ENCODE results near the gene BPGM.

The BPGM gene

GRCh38 chr7:134696261-134696660 is 49.6 kb downstream of the BPGM start:
- WGBS, 2 experiments (ENCODE audit: insufficient coverage in 2 of 2), result no CpG with 5 or more reads among the region's 5 CpGs
- H3K4me1 ChIP-seq (ENCODE audit: control insufficient read depth, insufficient read depth, low read length, poor library complexity, severe bottlenecking), result peaks cover 41% of the 10 kb centered on the region

GRCh38 chr7:134697205-134697886 is 50.7 kb downstream of the BPGM start:
- 100% methylated on average over 1 to 2 of the region's 3 CpGs for WGBS, 2 experiments (ENCODE audit: insufficient coverage in 2 of 2)
- Histone ChIP-seq H3K4me3 (ENCODE audit: extremely low read depth, insufficient read depth, low read length, poor library complexity, severe bottlenecking) (no peak overlapping the region), H3K27ac (ENCODE audit: low read depth, low read length, severe bottlenecking) (no peak overlapping the region), H3K36me3 (ENCODE audit: control insufficient read depth, insufficient read depth, low read length) (no peaks in the 10 kb centered on the region), H3K9me3 (ENCODE audit: control insufficient read depth, low read length) (no peaks in the 10 kb centered on the region), H3K4me1 (ENCODE audit: control insufficient read depth, insufficient read depth, low read length, poor library complexity, severe bottlenecking) (peaks cover 34% of the 10 kb centered on the region)

More at GRCh38 chr7:134696261-134696660, 49.6 kb downstream of the BPGM start:
- H3K4me3 ChIP-seq (ENCODE audit: extremely low read depth, insufficient read depth, low read length, poor library complexity, severe bottlenecking), result no peak overlapping the region
- no peak overlapping the region for H3K27ac ChIP-seq (ENCODE audit: low read depth, low read length, severe bottlenecking)
- no peaks in the 10 kb centered on the region for H3K9me3 ChIP-seq (ENCODE audit: control insufficient read depth, low read length)
- H3K36me3 ChIP-seq (ENCODE audit: control insufficient read depth, insufficient read depth, low read length), result no peaks in the 10 kb centered on the region

- peaks cover 30% of the 10 kb centered on the region for H3K4me1 ChIP-seq (ENCODE audit: control insufficient read depth, insufficient read depth, low read length, poor library complexity, severe bottlenecking)
- H3K4me3 ChIP-seq (ENCODE audit: extremely low read depth, insufficient read depth, low read length, poor library complexity, severe bottlenecking), result no peak overlapping the region
- no peak overlapping the region for H3K27ac ChIP-seq (ENCODE audit: low read depth, low read length, severe bottlenecking)
- 100% methylated on average over 1 of the region's 1 CpG for WGBS, 2 experiments (ENCODE audit: insufficient coverage in 2 of 2)
- H3K36me3 ChIP-seq (ENCODE audit: control insufficient read depth, insufficient read depth, low read length), result no peaks in the 10 kb centered on the region
- no peaks in the 10 kb centered on the region for H3K9me3 ChIP-seq (ENCODE audit: control insufficient read depth, low read length)
Observed at GRCh38 chr7:134698481-134698880, 51.8 kb downstream of the BPGM start.

GRCh38 chr7:134699021-134699818 is 52.6 kb downstream of the BPGM start:
- Histone ChIP-seq H3K27ac (ENCODE audit: low read depth, low read length, severe bottlenecking) (no peak overlapping the region), H3K4me1 (ENCODE audit: control insufficient read depth, insufficient read depth, low read length, poor library complexity, severe bottlenecking) (peaks cover 26% of the 10 kb centered on the region), H3K4me3 (ENCODE audit: extremely low read depth, insufficient read depth, low read length, poor library complexity, severe bottlenecking) (no peak overlapping the region), H3K9me3 (ENCODE audit: control insufficient read depth, low read length) (no peaks in the 10 kb centered on the region), H3K36me3 (ENCODE audit: control insufficient read depth, insufficient read depth, low read length) (no peaks in the 10 kb centered on the region)
- WGBS, 2 experiments (ENCODE audit: insufficient coverage in 2 of 2), result 84 to 91% methylated on average over 7 to 8 of the region's 8 CpGs

- WGBS, 2 experiments (ENCODE audit: insufficient coverage in 2 of 2), result 83 to 100% methylated on average over 1 to 2 of the region's 2 CpGs
- H3K9me3 ChIP-seq (ENCODE audit: control insufficient read depth, low read length), result no peaks in the 10 kb centered on the region
- no peaks in the 10 kb centered on the region for H3K36me3 ChIP-seq (ENCODE audit: control insufficient read depth, insufficient read depth, low read length)
- no peak overlapping the region for H3K27ac ChIP-seq (ENCODE audit: low read depth, low read length, severe bottlenecking)
- no peak overlapping the region for H3K4me3 ChIP-seq (ENCODE audit: extremely low read depth, insufficient read depth, low read length, poor library complexity, severe bottlenecking)
- H3K4me1 ChIP-seq (ENCODE audit: control insufficient read depth, insufficient read depth, low read length, poor library complexity, severe bottlenecking), result peaks cover 24% of the 10 kb centered on the region
Observed at GRCh38 chr7:134699899-134700298, 53.2 kb downstream of the BPGM start.

GRCh38 chr7:134701272-134701671 is 54.6 kb downstream of the BPGM start:
- no peaks in the 10 kb centered on the region for H3K9me3 ChIP-seq (ENCODE audit: control insufficient read depth, low read length)
- no peak overlapping the region for H3K4me3 ChIP-seq (ENCODE audit: extremely low read depth, insufficient read depth, low read length, poor library complexity, severe bottlenecking)
- no peak overlapping the region for H3K27ac ChIP-seq (ENCODE audit: low read depth, low read length, severe bottlenecking)
- WGBS, 2 experiments (ENCODE audit: insufficient coverage in 2 of 2), result 75 to 100% methylated on average over 1 to 2 of the region's 2 CpGs
- no peaks in the 10 kb centered on the region for H3K36me3 ChIP-seq (ENCODE audit: control insufficient read depth, insufficient read depth, low read length)
- H3K4me1 ChIP-seq (ENCODE audit: control insufficient read depth, insufficient read depth, low read length, poor library complexity, severe bottlenecking), result peaks cover 11% of the 10 kb centered on the region

GRCh38 chr7:134702366-134703240 is 56.0 kb downstream of the BPGM start:
- H3K4me3 ChIP-seq (ENCODE audit: extremely low read depth, insufficient read depth, low read length, poor library complexity, severe bottlenecking), result no peak overlapping the region
- H3K27ac ChIP-seq (ENCODE audit: low read depth, low read length, severe bottlenecking), result no peak overlapping the region
- no peaks in the 10 kb centered on the region for H3K9me3 ChIP-seq (ENCODE audit: control insufficient read depth, low read length)
- H3K4me1 ChIP-seq (ENCODE audit: control insufficient read depth, insufficient read depth, low read length, poor library complexity, severe bottlenecking), result peaks cover 11% of the 10 kb centered on the region
- no peaks in the 10 kb centered on the region for H3K36me3 ChIP-seq (ENCODE audit: control insufficient read depth, insufficient read depth, low read length)
- WGBS, 2 experiments (ENCODE audit: insufficient coverage in 2 of 2), result 86 to 98% methylated on average over 6 to 8 of the region's 10 CpGs

GRCh38 chr7:134703241-134703594 is 56.6 kb downstream of the BPGM start:
- Histone ChIP-seq H3K4me1 (ENCODE audit: control insufficient read depth, insufficient read depth, low read length, poor library complexity, severe bottlenecking) (peaks cover 11% of the 10 kb centered on the region), H3K9me3 (ENCODE audit: control insufficient read depth, low read length) (no peaks in the 10 kb centered on the region), H3K36me3 (ENCODE audit: control insufficient read depth, insufficient read depth, low read length) (no peaks in the 10 kb centered on the region), H3K4me3 (ENCODE audit: extremely low read depth, insufficient read depth, low read length, poor library complexity, severe bottlenecking) (no peak overlapping the region), H3K27ac (ENCODE audit: low read depth, low read length, severe bottlenecking) (no peak overlapping the region)
- WGBS, 2 experiments (ENCODE audit: insufficient coverage in 2 of 2), result 87 to 100% methylated on average over 2 of the region's 2 CpGs

- Histone ChIP-seq H3K9me3 (ENCODE audit: control insufficient read depth, low read length) (no peaks in the 10 kb centered on the region), H3K36me3 (ENCODE audit: control insufficient read depth, insufficient read depth, low read length) (no peaks in the 10 kb centered on the region), H3K27ac (ENCODE audit: low read depth, low read length, severe bottlenecking) (no peak overlapping the region), H3K4me3 (ENCODE audit: extremely low read depth, insufficient read depth, low read length, poor library complexity, severe bottlenecking) (no peak overlapping the region), H3K4me1 (ENCODE audit: control insufficient read depth, insufficient read depth, low read length, poor library complexity, severe bottlenecking) (peaks cover 11% of the 10 kb centered on the region)
- 53 to 61% methylated on average over 5 to 6 of the region's 6 CpGs for WGBS, 2 experiments (ENCODE audit: insufficient coverage in 2 of 2)
Observed at GRCh38 chr7:134703782-134704181, 57.1 kb downstream of the BPGM start.

- Histone ChIP-seq H3K4me3 (ENCODE audit: extremely low read depth, insufficient read depth, low read length, poor library complexity, severe bottlenecking) (no peak overlapping the region), H3K27ac (ENCODE audit: low read depth, low read length, severe bottlenecking) (no peak overlapping the region), H3K4me1 (ENCODE audit: control insufficient read depth, insufficient read depth, low read length, poor library complexity, severe bottlenecking) (peaks cover 11% of the 10 kb centered on the region), H3K9me3 (ENCODE audit: control insufficient read depth, low read length) (no peaks in the 10 kb centered on the region), H3K36me3 (ENCODE audit: control insufficient read depth, insufficient read depth, low read length) (no peaks in the 10 kb centered on the region)
- no CpG with 5 or more reads among the region's 5 CpGs for WGBS, 2 experiments (ENCODE audit: insufficient coverage in 2 of 2)
Observed at GRCh38 chr7:134704827-134705226, 58.2 kb downstream of the BPGM start.
